Glomerular visceral epithelial cell (primary cell): ENCODE measurements around the gene DOK6.
"Not testable (repeated sequence)": the region's sequence is repeated elsewhere in the genome, so short reads cannot be mapped to it uniquely, and the experiment has no call there.

ENCODE experiments used
- DNase-seq: peaks from one replicate; pipeline ENCODE4 v3.0.0-alpha.2; 2016; ENCODE audit errors: extremely low spot score

The DOK6 gene

GRCh38 chr18:69400253-69400975, at the start of gene DOK6:
Gene DOK6 (plus strand): TSS chr18:69400888.
- peak; percentile 11 for DNase-seq

DNA sequence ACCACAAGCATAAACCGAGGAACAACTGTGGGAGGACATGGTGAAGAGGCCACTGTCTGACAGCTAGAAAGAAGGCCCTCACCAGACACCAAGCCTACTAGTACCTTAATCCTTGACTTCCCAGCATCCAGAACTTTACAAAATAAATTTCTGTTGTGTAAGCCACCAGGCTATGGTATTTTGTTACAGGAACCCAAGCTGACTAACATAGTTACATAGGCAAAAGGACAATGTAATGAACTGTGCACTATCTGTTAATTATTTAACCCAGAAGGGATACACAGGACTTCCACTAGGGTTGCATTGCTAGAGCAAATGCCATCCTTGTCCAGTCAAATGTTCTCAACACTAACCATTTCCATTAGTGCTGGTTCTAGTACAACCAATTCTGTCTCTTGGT, 47.7 kb upstream of the DOK6 start:
- no peak for DNase-seq

DNA sequence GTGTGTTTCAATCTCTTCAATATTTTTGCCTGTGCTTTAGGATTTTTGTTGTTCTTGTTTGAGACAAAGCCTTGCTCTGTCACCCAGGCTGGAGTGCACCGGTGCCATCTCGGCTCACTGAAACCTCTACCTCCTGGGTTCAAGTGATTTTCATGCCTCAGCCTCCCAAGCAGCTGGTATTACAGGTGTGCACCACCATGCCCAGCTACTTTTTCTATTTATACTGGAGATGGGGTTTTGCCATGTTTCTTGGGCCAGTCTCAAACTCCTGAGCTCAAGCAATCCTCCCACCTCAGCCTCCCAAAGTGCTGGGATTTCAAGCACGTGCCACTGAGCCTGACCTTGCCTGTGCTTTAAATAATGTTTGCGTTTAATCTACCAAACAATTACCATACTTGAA, 43.1 kb upstream of the DOK6 start:
- no peak for DNase-seq

DNA sequence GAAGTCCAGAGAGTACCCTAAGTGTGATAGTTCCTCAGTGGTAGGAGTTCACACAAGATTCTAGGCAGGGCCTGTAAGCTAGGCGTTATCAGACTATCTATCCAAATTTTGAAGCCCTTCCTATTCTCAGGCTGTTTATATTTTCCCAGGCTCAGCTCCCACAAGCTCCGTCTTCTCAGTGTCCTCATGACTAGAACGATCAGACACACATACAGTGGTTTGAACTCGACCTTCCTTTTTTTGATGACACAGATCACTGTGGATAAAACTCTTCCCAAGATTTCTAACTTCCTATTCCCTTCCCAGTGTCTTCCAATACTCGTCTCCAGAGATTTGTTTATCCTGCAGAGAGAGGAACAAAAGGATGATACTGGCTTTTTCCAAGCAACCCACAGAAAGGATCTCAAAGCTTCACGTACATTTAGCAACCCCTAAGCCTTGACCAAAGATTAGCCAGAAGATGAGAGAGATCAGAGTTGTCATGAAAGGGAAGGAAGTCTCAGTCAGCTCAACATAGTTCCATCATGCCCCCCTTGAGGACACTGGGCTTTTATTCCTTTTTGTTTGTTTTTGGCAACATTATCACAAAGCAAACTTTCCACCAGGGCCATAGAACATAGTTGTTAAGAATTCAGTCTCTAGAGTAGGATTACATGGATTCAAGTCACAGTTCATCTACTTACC, 42.3 kb upstream of the DOK6 start:
- no peak for DNase-seq

- DNase-seq, result not testable (repeated sequence)
These were observed 40.9 kb upstream of the DOK6 start for GRCh38 chr18:69359768-69360167.

- DNase-seq, result no peak
These were observed 35.8 kb upstream of the DOK6 start for GRCh38 chr18:69364930-69365329.

DNA sequence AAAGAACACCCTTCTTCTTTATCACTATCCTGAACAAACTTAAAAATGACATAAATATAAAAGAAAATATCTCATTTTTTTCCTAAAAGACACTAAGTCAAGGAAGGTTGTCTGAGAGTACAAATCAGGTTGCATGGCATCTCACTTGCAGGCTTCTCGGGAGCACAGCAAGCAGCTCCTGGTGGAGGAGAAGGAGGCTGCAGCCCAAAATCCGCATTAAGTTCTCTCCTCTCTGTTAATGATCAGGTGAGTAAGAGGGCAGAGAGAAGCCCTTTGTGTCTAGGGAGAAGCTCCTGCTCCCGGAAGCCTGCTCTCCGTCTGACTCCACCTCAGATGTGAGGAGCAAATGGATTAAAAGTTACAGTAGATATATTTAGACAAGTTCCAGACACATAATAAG, 35.0 kb upstream of the DOK6 start:
- no peak for DNase-seq

DNA sequence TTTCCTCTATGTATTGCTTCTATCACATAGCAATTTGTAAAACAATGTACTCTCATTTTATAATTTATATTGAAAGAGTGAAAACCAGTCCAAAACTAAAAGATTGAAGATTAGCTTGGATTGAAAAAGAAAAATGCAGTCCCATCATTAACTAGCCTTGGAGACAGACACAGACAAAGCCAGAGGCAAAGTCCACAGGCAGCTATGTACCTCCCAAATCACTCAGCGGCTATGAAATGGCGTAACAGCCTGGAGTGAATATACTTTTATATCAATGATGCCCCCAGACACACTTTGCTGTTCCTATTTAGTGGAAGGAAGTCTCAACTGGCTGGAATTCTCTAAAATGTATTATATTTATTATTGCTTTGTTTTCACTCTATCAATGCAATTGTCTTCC, 33.6 kb upstream of the DOK6 start:
- no peak for DNase-seq

DNA sequence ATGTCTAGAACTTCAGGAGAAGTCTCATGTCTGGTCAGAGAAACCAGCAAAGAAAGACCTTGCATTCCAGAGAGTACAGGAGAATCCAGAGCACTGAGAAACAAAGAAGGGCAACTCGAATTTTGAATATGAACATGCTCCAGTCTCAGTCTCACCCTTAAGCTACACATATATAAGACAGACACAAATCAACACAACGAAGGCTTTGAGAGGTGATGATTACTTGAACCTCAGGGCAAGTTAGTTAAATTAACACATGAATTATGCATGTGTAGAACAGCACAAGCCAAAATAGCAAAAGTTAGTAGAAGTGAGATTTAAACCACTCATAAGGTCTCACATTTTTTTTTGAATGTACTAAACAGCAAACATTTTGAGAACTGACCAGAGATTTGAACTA, 29.0 kb upstream of the DOK6 start:
- no peak for DNase-seq

DNA sequence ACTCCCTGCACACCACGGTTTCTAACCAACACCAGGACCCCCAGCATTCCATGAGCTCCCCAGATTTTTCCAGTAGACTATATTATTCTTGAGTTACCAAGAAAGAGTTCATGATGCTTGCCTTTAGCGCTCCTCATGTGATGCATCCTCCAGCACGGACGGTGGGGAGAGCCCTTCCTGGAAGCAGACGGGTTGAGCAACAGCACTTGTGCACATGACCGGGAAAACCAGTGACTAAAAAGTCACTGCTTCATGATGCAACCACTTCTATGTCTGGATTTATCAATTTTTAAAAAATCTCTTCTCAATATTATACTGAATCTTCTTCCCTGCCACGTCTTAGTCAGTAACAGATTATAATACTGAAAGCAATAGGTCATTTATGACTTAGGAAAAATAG, 20.4 kb upstream of the DOK6 start:
- DNase-seq, result no peak

DNA sequence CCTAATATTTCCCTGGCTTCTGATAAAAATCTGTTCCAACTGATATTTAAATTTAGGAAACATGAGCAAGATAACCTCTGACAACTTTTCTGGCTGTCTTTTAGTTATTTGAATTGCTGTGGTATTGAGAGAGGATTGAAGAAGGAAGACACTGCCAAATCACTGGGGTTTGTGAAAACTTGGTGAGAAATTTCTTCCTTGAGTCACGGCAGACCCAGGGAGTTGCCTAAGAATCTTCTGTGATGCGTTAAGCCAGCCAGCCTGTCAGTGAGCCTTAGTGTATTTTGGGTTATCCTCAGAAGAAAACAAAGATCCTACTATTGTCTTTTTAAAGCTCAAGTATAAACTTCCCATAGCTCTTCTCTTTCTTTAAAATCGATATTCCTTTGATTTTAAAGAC, 17.5 kb upstream of the DOK6 start:
- DNase-seq, result no peak

- DNase-seq, result no peak
These were observed 13.5 kb upstream of the DOK6 start for GRCh38 chr18:69387186-69387585.

DNA sequence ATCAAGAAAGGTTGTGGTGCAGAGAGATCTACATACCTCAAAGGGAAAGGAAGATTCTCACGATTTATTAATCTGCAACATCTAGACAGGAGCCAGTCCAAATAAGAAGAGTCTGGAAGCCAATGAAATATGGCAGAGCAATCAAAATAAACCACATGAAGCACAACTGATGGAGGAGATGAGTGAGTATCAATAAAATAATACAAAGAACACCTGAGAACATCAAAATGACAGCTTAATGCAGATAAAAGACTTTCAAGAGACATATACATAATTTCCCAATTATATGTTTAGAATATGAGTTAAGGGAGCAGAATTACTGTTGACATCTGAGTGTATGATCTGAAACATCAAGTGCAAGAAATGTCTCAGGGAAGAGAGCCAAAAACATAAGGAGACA, 12.5 kb upstream of the DOK6 start:
- no peak for DNase-seq

GRCh38 chr18:69397096-69397495, 3.6 kb upstream of the DOK6 start:
- no peak for DNase-seq

DNA sequence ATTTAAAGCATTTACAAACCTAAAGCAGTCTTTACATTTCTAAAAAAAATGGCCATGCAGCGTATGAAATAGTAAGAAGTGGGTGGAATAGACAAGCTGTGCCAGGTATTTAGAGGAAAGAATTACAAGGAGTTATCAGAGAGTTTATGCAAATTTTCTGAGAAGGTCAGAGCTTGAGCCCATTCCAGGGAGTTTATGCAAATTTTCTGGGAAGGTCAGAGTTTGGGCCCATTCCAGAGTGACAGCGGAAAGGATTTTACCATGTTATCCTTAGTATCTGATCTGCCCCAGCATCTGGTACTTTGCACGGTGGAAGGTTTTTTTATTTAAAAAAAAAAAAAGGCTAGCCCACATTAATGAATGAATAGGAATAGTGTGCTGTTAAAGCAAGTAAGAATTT, 1.4 kb upstream of the DOK6 start:
- no peak for DNase-seq

- no peak for DNase-seq
These were observed 213 bp downstream of the DOK6 start for GRCh38 chr18:69400976-69401225.

DNA sequence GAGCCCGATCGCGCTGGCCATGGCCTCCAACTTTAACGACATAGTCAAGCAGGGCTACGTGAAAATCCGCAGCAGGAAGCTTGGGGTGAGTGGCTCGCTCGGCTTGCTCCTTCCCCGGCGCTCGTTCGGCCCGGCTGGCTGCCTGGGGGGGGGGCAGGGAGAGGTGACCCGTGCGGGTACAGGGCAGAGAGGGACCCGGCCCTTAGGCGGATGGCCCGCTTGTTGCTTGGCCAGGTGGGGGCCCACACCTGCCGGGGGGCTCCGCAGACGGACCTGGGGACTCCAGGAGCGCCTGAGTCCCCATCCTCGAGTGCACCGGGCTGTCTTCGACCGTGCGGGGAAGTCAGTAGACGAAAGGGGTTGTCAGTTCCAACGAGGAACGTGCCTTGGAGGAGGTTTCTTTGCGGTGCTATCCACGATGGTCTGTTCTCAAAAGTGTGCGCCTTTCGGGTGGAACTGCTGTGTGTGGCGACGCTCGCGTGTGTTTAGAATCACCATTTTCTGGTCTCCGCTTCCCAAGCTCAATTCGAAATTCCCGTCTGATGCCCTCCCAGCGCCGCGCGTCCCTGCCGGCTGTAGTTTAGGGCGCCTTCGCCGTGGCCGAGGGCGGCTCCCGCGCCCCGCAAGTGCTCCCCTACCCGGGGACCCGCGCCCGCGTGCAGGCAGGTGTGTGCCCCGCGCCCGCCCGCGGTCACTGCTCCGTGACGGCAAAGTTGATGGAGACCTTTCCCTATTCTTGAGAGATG, 711 bp downstream of the DOK6 start:
- DNase-seq, result no peak

GRCh38 chr18:69401972-69402532, 1.4 kb downstream of the DOK6 start:
- DNase-seq, result no peak

- no peak for DNase-seq
These were observed 1.9 kb downstream of the DOK6 start for GRCh38 chr18:69402533-69402989.

- no peak for DNase-seq
These were observed 7.8 kb downstream of the DOK6 start for GRCh38 chr18:69408522-69408921.

GRCh38 chr18:69411199-69411598, 10.5 kb downstream of the DOK6 start:
- no peak for DNase-seq

DNA sequence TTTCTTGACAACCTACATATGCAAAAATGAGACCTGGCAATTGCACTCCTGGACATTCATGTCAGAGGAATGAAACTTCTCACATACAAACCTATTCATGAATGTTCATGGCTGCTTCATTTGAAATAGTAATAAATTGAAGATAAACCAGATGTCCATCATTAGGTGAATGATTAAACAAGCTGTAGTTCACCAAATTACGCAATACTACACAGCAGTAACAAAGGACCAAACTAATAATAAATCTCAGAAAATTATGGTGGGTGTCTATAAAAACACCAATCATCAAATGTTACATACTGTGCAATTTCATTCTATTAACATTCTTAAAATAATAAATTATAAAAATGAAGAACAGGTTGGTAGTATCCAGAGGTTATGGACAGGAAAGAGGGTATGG, 13.5 kb downstream of the DOK6 start:
- DNase-seq, result no peak

DNA sequence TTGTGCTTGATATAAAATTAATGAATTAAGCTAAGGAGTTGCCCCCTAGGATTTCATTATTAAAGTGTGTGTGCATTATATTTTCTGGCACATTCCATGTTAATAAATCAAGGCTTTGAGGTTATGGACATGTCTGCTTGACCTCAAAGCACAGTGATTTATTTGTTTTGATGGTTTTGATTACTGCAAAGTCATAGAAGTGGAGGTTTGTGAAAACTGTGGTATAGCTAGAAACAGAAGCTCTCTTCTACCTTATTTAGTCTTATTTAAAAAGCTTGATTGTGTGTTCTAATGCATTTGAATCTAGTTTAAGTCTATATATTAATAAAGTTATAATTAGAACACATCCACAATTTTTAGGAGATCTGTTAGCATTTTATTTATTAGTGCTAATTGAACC, 32.2 kb downstream of the DOK6 start:
- DNase-seq, result no peak
